Measurements from ENCODE around the gene UNC5C. TPM values are rescaled to one million over a fixed set of nuclear protein-coding genes. Genes with fewer than 3 reads are reported as not detected.

Gene UNC5C
- 0.01 to 0.02 TPM in 2 of 5 replicates, not detected in the others for total RNA-seq (2022; extraction: Qiagen RNA extraction)

GRCh38 chr4:95548738-95549245, at the start of gene UNC5C:
Gene UNC5C (minus strand): TSS chr4:95548973.

Measured in A549 treated with Mapracorat at 1 μM for 4 hours (cell line).